ENCODE data around the gene C2orf74. TPM values are rescaled to one million over a fixed set of nuclear protein-coding genes. Genes with fewer than 3 reads are reported as not detected.
"Not testable (repeated sequence)": the region's sequence is repeated elsewhere in the genome, so short reads cannot be mapped to it uniquely, and the experiment has no call there.

C2orf74 gene
- 24.1 and 41.2 TPM in 2 replicates for total RNA-seq (2014; rRNA removed; shearing (Covaris generic); ENCODE audit: low replicate concordance)

DNA sequence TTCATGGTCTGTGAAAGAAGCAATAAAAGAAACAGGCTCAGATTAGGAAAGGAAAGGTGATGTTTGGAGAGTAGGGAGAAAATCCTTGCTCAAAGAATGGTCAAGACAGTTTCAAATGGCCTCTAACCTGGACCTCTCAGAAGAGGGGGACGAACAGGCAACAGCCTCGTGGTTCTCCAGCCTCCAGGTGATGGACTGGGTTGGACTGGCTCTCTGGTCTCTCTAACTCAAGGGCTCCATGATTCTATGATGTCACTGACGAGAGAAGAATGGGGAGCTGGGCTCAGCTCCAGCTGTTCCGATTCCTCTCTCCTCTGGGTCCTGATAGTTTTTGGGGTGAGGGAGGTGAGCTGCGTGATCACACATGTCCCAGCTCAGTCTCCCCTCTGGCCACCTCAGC is at the start of gene C2orf74:
Gene C2orf74 (plus strand): TSS at position 301 of the 400 bp plus-strand sequence. CDS start 327 bp downstream, outside the sequence.
- no peak for DNase-seq (ENCODE audit: low read depth)
- in situ Hi-C loops (cut with HindIII; ENCODE audit: low pct_unique_long_range_greater_than_20kb, low sequenced_read_pairs), result no loop called here

GRCh38 chr2:61114147-61114546 is 47.8 kb upstream of the C2orf74 start:
- in situ Hi-C loops (cut with HindIII; ENCODE audit: low pct_unique_long_range_greater_than_20kb, low sequenced_read_pairs), result no loop called here
- DNase-seq (ENCODE audit: low read depth), result no peak

DNA sequence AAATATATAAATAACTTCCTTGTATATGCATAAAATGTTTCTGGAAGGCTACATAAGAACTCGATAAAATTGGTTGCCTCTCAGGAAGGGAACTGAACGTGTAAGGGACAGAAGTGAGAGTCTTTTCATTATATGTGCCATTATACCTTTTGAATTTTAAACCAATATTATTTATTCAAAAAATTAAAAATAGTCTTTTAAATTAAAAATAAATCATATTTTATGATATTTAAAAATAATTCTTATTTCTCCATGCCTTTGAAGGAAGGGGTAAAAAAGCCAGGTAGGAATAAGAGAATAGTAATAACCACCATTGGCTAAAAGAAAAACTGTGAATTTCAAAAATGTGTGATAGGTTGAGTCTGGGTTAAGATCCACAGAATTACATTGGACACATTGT is 45.7 kb upstream of the C2orf74 start:
- in situ Hi-C loops (cut with HindIII; ENCODE audit: low pct_unique_long_range_greater_than_20kb, low sequenced_read_pairs), result no loop called here

GRCh38 chr2:61117534-61117933 is 44.5 kb upstream of the C2orf74 start:
- DNase-seq (ENCODE audit: low read depth), result no peak
- in situ Hi-C loops (cut with HindIII; ENCODE audit: low pct_unique_long_range_greater_than_20kb, low sequenced_read_pairs), result no loop called here

More for the DNA sequence above, 45.7 kb upstream of the C2orf74 start:
- no peak for DNase-seq (ENCODE audit: low read depth)

GRCh38 chr2:61125123-61125710 is 36.8 kb upstream of the C2orf74 start:
- no peak for DNase-seq (ENCODE audit: low read depth)
- in situ Hi-C loops (cut with HindIII; ENCODE audit: low pct_unique_long_range_greater_than_20kb, low sequenced_read_pairs), result no loop called here

DNA sequence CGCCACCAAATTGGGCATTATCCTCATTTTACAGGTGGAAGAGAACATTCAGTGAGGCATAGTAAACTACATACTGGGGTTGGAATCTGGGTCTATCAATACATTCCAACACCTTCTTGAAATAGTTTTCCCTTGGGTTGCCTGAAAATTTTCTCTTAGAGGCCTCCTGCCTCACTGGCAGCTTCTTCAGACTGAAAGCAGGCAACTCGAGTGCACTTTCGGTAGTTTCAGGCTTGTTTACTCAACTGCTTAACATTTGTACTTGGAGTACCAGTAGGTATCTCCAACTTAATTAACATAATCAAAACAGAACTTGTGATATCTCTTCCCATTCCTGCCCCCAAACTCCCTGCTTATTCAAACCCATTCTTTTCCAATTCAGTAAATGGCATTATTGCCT is 36.2 kb upstream of the C2orf74 start:
- in situ Hi-C loops (cut with HindIII; ENCODE audit: low pct_unique_long_range_greater_than_20kb, low sequenced_read_pairs), result no loop called here
- no peak for DNase-seq (ENCODE audit: low read depth)

DNA sequence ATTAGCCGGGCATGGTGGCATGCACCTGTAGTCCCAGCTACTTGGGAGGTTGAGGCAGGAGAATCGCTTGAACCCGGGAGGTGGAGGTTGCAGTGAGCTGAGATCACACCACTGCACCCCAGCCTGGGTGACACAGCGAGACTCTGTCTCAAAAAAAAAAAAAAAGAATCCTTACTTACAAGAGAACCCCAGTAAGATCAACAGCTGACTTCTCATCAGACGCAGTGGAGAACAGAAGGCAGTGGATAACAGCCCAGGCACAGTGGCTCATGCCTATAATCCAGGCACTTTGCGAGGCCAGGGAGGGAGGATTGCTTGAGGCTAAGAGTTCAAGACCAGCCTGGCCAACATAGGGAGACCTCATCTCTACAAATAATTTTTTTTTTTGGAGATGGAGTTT is 33.9 kb upstream of the C2orf74 start:
- in situ Hi-C loops (cut with HindIII; ENCODE audit: low pct_unique_long_range_greater_than_20kb, low sequenced_read_pairs); DNase-seq (ENCODE audit: low read depth): not testable (repeated sequence)

- in situ Hi-C loops (cut with HindIII; ENCODE audit: low pct_unique_long_range_greater_than_20kb, low sequenced_read_pairs), result no loop called here
- DNase-seq (ENCODE audit: low read depth), result no peak
Observed at GRCh38 chr2:61134141-61134540, 27.8 kb upstream of the C2orf74 start.

DNA sequence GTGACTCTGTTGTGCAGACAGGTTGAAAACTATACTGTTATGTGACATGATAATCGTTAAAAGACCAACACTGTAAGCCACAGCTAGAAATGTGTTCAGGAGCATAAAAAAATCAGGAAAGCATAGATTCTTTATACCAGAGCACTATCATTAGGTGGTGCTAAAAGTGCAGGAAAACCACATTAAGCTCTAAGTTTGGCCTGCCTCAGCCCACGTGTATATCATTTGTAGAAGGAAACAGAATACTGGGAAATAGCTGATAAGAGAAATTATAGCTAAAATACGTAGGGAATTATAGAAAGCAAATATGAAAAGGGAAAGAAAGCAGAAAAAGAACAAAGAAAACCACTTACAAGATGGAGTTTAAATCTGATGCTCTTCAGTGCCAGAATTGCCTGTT is 26.5 kb upstream of the C2orf74 start:
- in situ Hi-C loops (cut with HindIII; ENCODE audit: low pct_unique_long_range_greater_than_20kb, low sequenced_read_pairs), result no loop called here

GRCh38 chr2:61138859-61139258 is 23.1 kb upstream of the C2orf74 start:
- DNase-seq (ENCODE audit: low read depth), result no peak
- in situ Hi-C loops (cut with HindIII; ENCODE audit: low pct_unique_long_range_greater_than_20kb, low sequenced_read_pairs), result no loop called here

More for the DNA sequence above, 26.5 kb upstream of the C2orf74 start:
- no peak for DNase-seq (ENCODE audit: low read depth)

- in situ Hi-C loops (cut with HindIII; ENCODE audit: low pct_unique_long_range_greater_than_20kb, low sequenced_read_pairs), result no loop called here
- no peak for DNase-seq (ENCODE audit: low read depth)
Observed at GRCh38 chr2:61141151-61141550, 20.8 kb upstream of the C2orf74 start.

DNA sequence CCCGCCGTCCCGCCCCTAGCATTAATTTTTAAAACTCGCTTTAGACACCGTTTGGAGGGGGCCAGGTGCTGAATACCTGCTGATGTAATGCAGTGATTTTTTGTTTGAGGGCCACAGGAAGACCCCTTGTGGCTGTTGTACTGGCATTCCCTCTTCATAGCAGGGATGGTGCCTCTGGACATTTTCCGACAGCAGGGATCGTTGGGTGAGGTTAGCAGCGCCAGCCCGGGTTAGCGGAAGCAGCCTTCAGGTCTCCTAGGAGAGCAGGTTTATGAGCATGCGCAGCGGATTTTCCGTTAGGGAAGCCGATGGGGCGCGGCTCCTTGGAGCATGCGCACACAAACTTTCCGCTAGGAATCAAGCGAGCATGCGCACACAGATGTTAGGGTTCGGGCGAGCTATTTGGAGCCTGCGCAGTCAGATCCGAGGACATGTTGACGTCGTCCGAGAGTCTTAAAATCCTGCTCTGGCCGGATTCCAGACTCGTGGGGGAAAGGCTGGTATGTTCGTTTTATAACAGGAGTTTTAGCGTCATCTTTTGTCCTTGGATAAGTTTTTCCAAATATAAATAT is 17.2 kb upstream of the C2orf74 start:
- peak; percentile 96 for DNase-seq (ENCODE audit: low read depth)
- in situ Hi-C loops (cut with HindIII; ENCODE audit: low pct_unique_long_range_greater_than_20kb, low sequenced_read_pairs), result no loop called here

- DNase-seq (ENCODE audit: low read depth), result no peak
- in situ Hi-C loops (cut with HindIII; ENCODE audit: low pct_unique_long_range_greater_than_20kb, low sequenced_read_pairs), result no loop called here
Observed at GRCh38 chr2:61145990-61146389, 16.0 kb upstream of the C2orf74 start.

DNA sequence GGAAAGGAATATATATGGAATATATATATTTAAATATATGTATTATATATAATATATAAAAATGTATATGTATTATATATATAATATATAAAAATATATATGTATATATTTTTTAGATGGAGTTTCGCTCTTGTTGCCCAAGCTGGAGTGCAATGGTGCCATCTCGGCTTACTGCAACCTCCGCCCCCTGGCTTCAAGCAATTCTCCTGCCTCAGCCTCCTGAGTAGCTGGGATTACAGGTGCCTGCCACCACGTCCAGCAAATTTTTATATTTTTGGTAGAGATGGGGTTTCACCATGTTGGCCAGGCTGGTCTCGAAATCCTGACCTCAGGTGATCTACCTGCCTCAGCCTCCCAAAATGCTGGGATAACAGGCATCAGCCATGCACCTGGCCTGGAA is 13.9 kb upstream of the C2orf74 start:
- in situ Hi-C loops (cut with HindIII; ENCODE audit: low pct_unique_long_range_greater_than_20kb, low sequenced_read_pairs); DNase-seq (ENCODE audit: low read depth): not testable (repeated sequence)

- in situ Hi-C loops (cut with HindIII; ENCODE audit: low pct_unique_long_range_greater_than_20kb, low sequenced_read_pairs), result no loop called here
- no peak for DNase-seq (ENCODE audit: low read depth)
Observed at GRCh38 chr2:61149074-61149473, 12.9 kb upstream of the C2orf74 start.

DNA sequence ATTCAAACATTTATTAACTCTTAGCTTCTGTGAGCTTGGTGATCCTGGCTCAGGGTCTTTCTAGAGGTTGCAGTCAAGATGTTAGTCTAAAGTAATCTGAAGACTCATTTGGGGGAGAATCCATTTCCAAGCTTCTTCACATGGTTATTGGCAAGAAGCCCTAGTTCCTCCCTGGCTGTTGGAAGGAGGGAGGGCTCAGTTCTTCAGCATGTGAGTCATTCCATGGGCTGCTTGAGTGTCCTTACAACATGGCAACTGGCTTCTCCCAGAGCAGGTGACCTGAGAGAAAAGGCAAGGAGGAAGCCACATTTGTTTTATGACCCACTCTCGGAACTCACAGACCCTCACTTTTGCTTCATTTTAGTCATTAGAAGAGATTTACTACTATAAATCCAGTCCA is 10.6 kb upstream of the C2orf74 start:
- in situ Hi-C loops (cut with HindIII; ENCODE audit: low pct_unique_long_range_greater_than_20kb, low sequenced_read_pairs), result no loop called here

DNA sequence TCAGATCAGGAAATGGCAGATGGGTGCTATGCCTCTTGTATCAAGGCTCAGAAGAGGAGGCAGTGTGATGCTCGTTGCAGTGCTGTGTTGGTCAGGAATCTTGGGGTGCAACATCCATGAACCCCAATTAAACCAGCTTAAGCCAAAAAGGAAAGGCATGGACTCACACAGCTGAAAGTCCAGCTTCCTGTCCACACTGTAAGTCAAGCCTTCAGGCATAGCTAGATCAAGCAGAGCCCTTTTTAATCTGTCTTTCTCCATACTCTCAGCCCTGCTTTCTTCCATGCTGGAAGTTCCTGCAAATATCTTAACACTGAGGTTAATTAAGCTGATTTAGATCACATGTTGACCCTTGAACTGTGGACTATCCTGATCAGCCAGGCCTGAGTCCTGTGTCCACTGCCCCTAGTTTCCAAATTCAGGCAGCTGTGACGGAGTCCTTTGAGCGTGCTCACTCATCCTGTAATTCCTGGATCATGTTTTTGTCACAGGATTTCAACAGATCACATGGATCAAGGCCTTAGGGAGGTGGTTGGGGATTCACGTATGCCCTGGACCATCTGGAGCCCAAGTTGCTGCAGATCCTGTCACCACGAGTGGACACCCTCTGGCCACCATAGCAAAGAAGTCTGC is 4.5 kb upstream of the C2orf74 start:
- no peak for DNase-seq (ENCODE audit: low read depth)
- in situ Hi-C loops (cut with HindIII; ENCODE audit: low pct_unique_long_range_greater_than_20kb, low sequenced_read_pairs), result no loop called here

More for the DNA sequence above, 10.6 kb upstream of the C2orf74 start:
- DNase-seq (ENCODE audit: low read depth), result peak; percentile 46

GRCh38 chr2:61158356-61158955 is 3.5 kb upstream of the C2orf74 start:
- DNase-seq (ENCODE audit: low read depth), result no peak
- in situ Hi-C loops (cut with HindIII; ENCODE audit: low pct_unique_long_range_greater_than_20kb, low sequenced_read_pairs), result no loop called here

DNA sequence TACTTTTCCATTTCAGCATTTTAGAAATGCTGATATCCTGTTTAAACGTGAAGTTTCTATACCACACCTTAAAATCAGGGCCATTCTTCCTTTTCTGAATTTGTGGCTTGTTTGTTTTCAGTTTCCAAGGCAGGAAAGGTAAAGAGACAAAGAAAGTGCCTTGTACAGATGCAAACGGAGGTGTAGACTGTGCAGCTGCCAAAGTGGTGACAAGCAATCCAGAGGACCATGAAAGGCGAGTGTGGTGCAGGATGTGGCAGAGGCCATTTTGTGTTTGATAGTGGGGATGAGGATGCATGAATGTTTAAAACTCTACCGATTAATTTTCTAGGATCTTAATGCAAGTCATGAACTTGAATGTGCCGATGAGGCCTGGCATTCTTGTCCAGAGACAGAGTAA is 733 bp downstream of the C2orf74 start:
- no peak for DNase-seq (ENCODE audit: low read depth)
- in situ Hi-C loops (cut with HindIII; ENCODE audit: low pct_unique_long_range_greater_than_20kb, low sequenced_read_pairs), result no loop called here

Measured in Caki2 (cell line).